Activated effector memory CD4-positive, alpha-beta T cell treated with anti-CD3 and anti-CD28 coated beads, Interleukin-2, amount 50 U/mL, for 16 hours (primary cell): ENCODE data around the gene NGF.
"Not testable (repeated sequence)": the region's sequence is repeated elsewhere in the genome, so short reads cannot be mapped to it uniquely, and the experiment has no call there.

Experiments
- DNase-seq: peaks from one replicate; pipeline ENCODE4 v3.0.0-alpha.2; 2020

The NGF gene

DNA sequence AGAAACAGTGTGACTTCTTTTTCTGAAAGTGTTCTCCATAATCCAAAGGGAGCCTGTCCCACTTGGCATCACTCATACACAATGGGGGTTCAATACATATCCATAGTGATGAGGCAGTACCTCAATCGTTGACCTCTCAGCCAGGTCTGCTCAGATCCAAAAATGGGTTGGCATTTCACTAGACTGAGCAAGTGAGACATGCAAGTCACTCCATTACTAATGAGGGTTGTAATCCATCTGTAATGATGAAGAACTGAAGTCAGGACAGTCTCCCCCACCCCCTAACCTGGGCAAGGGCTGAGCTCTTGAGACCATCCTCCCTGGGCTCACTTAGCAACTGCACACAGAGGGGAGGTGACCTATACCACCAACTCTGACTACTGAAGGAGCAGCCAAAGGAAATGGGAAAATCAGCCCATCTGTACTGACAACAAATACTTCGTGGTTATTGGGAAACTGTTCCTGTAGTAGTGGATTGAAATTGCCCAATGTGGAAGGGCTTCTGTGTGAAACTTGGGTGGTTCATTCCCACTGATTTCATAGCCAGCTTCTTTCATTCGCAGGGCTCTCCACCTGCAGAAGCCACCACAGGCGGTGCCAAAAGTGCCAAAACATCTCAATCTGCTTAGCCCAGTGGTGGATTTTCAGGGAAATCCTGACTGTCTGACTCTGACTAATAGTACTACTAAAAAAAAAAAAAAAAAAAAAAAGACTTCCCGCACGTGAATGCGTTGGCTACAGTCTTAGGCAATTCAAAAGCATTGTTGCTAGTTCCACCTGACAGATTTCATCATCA is 5.0 kb downstream of the NGF start:
- DNase-seq, result no peak

DNA sequence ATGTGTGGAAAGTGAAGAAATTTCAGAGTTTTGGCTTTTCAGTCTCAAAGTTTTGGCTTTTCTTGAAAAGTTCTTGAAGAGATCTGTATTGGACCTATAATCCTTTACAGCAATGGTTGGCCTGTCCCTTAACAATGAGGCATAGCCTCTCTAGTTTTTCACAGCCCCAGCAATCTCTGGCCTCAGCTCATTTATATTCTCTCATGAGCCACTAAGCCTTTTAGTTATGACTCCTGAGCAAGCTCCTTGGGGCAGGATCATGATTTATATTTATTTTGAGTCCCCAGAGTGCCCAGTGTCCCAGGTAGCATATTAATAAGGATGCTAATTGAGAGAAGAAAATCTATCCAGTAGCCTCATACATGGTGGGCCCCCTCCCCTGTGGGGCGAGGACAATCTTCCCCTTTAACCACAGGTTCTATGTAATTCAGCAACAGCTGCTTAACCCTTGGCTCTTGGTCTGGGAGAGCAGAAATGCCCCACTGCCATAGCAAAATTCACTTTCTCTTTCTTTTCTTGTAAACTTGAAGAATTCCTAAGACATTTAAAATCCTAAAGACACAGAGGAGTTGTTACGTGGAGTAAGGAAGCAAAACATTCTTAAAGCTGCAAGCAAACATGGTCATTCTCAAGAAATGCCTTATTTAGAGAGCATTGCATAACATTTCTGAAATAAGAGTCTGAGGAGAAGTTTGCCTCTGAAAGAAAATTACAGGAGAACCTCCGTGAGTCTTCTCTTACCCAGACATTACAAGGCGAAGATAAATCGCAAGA is 6.3 kb downstream of the NGF start:
- no peak for DNase-seq

DNA sequence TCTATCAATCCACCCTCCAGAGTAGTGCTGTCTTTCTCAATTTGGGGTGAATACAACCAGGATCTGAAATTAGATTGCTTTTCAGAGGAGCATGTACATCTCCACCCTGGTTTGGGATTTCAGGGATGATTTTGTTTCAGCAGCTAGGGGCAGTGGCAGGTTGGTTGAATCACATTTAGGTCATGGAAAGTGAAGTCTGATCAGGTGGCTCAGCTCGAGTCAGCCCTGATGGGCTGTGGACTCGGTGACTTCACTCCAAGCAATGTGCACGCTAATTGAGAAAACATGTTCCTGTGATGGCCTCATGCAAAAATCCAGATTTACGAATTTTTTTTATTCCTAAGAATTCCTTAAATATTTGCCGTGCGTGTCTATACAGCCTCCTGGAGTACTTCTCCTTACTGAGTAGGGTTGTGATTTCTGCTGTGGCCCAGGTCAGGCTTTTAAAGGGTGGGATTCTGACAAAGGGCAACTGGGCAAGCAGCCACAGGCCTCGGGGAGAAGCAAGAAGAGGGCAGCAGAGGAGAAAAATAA is 7.5 kb downstream of the NGF start:
- no peak for DNase-seq

DNA sequence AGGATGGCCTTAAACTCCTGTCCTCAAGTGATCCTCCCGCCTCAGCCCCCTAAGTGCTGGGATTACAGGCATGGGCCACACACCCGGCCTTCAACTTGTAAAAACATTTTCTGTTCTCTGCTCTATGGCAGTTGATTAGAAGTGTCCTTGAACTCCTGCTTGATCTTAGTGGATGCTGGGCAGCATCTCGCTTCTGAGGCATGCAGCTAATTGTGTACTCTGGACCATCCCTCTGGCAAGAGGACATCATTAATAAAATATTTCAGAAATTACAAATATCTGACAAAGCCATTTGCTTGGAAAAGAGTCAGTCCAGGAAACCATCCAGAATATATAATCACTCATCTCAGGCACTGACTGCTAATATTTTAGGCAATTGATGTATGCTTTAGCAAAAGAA is 8.1 kb downstream of the NGF start:
- no peak for DNase-seq

DNA sequence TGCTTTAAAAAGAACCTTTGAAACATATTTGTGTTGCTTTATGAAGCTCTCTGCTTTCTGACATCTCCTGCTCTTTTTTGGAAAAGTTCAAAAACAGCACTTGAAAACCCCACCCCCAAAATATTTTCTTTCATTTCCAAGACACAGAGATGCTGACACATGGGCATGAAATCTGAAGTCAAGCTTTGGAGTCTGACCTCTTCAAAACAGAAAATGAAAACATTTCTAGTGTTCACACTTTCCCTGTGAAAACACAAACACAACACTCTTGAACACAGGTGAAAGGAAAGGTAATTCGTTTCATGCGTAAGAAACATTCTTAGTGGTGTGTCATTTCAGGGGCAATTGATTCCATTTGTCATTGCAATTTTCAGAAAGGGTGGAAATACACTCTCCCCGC is 10.8 kb downstream of the NGF start:
- no peak for DNase-seq

DNA sequence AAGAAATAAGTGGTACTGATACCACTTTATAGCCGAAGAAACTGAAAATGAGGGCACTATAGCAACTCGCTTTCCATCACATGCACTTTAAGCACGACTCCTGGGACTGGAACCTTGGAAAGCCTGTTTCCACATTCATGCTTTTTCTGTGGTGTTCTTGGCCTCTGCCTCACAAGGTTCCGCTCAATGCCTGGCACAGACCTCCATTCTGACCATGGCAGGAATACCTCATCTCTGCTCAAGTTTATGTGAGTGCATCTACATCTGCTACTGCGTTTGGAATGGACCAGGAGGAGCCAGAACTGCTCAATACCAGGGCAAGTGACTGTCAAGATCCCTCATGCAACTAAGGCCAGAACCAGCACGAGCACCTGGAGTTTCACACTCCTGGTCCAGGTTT is 11.6 kb downstream of the NGF start:
- DNase-seq, result no peak

DNA sequence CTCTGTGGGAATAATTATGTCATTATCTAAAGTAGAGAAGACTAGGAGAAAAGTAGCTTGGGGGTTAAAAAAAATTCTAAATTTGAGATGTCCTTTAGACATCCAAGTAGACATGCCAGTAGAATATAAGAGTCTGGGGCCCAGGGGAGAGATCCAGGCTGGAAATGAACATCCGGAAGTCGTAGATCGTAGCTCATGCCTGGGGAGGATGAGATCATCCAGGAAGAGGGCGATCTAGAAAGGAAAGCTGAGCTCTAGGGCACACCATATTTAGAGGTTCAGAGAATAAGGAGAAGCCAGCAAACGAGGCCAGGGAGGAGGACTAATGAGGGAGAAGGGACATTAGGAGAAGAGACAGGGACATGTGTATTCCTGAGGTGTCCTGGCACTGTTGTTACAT is 12.2 kb downstream of the NGF start:
- no peak for DNase-seq

DNA sequence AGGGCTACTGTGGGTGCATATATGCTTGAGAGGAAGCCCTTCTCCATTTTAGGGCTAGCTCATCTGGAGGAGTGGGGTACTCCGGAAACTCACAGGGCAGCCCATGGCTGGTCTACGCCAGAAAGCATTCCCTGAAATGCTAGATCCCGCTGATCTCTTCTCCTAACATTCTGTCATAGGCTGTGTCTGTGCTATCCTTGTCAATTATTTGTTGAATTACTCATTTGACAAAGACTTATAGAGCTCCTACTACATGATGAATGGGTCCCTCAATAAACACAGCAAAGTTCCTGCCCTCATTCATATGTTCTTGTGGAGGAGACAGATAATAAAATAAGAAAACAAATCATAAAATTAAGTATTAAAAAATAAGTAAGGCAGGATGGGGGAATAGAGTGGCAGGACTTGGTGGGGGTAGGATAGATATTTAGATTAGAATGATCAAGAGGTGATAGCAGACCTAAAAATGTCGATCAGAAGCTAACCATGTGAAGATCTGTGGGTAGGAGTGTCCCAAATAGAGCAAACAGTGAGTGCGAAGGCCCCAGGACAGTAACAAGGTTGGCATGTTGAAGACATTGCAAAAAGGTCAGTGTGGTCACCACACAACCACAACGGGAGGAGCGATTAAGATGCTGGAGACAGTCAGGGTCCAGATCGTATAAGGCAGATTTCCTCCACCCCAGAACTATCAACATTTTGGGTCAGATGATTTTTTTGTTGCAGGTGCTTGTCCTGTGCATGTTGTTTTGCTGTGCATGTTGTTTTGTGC is 13.2 kb downstream of the NGF start:
- DNase-seq, result no peak

DNA sequence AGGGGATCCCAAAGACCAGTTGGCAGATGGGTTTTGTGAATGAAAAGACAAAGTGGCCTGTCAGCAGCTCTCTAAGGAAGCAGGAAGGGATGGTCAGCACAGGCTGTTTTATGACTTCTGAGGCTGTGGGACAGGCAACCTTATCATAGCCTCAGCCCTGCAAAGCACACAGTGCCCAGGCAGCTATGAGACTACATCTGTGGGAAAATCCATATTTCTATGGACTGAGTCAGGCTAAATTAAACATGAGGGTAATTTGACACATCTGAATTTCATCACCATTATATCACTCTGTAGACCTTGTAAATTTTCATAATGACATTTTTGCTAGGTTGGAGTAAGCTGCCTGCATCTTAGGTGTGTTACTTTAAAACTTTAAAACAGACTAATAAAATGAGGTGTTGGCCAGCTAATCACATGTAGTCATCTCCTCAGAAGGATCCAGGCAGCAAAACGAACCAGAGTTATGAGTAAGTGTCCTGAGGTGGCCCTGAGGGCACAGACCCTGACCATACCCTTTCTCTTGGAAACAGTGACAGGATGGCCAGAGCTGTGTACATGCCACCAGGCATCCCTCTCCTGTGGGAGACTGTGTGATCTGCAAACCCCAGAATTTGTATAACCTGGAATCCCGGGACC is 14.6 kb downstream of the NGF start:
- DNase-seq, result no peak

DNA sequence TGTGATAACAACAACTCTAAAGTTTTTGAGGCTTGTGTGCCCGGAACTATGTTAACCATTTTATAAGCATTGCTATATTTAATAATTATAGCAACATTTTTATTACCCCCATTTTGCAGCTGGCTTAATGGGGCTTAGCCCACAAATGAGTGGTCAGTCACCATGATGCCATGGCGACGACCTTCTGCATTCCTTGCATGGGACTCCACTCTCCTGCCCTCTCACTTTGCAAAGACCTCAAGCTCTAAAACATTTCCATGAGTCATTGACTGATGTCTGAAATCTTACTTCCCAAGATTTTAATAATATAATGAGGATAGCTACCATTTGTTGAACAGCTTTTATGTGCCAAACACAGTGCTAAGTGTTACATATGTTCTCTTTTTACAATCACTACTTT is 15.4 kb downstream of the NGF start:
- DNase-seq, result no peak

DNA sequence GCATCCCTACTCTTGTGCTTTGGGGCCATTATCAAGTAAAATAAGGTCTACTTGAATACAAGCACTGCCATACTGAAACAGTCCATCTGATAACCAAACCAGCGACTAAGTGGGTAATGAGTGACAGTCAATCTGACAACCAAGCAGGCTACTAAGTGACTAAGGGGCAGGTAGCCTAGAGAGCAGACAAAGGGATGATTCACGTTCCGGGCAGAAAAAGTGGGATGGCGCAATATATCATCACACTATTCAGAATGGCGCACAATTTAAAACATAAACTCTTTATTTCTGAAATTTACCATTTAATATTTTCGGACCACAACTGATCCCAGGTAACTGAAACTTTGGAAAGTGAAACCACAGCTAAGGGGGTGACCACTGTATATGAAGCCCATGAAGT is 17.7 kb downstream of the NGF start:
- DNase-seq, result no peak

DNA sequence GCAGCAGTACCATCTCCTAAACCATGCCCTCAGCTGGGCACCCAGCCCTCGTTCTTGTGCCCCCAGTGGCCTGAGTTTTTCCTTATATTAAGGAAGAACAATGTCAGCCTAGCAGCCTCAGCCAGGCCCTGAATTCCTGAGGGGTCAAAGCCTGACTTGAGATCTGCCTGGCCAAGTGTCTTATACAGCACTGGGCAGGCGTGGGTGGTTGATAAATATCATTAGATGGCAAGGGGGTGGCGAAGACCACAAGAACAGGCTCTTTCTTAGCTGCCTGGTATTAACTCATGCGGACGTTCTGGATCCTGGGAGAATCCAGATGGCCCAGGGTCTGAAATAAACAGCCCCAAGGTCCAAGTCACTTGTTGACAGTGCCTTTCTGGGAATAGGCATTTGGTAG is 18.3 kb downstream of the NGF start:
- DNase-seq, result no peak

DNA sequence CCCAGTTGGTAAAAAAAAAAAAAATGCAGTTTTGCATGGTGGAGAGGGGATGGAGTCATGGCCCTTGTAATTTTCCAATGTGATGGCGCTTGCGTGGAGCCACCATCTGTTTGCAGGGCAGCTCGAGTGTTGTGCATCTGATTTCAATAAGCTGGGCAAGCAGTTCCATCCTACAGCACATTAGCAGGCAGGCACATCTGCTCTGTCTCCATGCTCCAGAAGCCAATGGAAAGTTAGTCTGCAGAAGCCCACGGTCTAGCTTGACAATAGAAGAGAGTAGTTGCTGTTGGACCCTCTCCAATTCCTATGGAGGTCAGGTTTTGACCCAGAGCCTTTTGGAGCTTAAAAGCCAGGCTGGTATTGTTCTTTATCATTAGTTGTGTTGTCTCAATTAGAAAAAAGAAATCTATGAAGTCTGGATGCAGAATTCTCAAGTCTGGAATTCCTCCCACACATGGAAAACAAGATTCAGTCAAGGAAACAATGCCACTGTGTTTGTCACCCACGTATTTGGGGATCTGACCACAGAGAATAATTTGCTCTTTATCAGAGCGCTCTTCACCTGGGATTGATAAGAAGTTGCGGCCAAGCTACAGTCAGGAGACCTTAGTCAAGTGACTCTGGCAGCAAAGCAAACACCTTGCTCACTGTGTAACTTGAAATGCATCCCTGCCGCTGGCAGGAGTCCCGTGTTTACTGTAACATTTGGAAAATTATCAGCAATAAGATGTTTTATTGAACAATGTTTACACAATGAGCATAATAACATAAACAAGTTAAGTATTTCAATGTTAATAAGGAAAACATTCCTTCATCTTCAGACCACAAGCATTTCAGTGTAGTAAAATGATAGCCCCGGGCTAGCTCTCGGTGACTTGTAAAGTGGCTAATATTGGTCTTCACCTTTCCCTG is 20.7 kb downstream of the NGF start:
- DNase-seq, result no peak

DNA sequence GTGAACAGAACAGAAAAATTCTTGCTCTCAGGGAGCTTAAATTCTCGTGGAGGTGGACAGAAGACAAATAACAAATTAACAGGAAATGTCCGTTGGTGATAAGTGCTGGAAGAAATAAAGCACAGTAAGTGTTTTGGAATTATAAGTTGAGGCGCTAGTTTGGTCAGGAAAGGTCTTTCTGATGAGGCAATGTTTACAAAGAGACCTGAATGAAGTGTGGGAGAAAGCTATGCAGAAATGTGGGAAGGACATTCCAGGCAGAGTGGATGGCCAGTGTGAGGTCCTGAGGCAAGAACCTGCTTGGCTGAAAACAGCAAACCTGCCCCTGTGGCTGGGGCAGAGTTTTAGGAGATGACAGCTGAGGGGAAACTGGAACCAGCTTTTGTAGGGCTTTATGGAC is 23.3 kb downstream of the NGF start:
- no peak for DNase-seq

DNA sequence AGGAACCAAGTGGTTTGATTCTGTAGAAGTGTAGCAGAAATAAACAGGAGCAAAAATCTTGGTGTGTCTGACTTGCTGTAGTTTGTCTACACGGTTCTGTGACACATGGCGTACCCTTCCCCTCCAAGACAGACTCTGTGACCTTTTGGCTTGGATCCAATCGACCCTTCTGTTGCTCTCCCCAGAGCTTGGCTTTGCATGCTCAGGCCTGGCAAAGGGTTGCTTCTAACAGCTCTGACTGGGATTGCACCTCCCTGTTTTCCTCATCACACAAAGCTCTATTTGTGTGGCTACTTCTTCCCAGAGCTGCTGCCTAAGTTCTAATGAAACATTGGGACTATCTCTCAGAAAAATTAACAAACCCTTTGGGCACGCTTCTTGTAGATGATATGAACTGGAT is 24.0 kb downstream of the NGF start:
- no peak for DNase-seq

DNA sequence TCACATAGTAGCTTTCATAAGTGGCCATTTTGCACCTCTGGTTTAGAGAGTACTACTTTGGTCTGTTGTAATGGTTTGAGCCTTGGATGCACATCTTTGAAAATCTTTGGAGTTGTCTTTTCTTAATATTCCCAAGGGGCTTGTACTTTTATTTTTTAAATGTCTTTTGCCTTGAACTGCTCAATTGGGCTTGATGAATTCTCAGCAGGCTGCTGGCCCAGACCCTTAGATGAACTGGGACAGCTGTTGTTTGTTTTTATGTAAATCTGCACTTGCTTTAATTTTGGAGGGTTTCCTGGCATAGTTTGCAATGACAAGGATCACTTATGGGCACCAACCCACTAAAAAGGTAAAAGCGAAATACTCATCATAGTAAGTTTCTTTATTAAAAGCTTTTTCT is 24.9 kb downstream of the NGF start:
- DNase-seq, result no peak

DNA sequence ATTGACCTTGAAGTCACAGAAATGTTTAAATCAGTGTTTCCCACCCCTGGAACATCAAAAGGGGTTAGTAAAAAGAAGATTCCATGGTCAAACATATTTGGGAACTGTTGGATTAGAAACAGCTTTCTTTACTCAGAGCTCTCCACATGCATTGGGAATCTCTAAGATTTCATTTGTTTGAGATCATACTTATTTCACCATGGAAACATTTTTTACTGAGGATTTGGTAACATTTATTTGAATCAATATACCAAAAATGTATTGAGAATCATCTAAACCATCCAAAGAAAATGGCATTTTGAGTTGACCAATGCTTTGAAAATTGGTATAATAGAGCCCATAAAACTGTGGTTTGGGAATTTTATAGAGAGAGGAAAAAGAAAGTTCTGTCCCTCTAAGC is 25.3 kb downstream of the NGF start:
- DNase-seq, result no peak

DNA sequence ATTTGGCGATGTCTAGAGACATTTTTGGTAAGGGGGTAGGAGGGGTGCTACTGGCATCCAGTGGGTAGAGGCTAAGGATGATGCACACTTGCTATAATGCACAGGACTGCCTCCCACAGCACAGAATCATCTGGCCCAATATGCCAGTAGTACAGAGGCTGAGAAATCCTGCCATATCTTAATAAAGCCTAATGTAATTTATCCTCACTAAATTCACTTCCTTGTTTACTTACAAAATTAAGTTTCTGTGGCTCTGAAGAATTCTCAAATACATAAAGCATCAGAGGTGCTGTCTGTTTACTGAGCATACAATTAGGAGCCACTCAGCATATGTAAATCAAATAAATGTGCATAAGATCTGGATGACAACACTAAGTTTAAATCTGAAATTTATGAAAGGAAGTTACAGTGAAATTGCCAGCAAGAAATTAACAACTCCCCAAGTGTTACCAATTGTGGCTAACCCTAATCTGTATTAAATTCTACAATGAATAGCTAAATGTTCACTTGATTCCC is 26.5 kb downstream of the NGF start:
- no peak for DNase-seq

DNA sequence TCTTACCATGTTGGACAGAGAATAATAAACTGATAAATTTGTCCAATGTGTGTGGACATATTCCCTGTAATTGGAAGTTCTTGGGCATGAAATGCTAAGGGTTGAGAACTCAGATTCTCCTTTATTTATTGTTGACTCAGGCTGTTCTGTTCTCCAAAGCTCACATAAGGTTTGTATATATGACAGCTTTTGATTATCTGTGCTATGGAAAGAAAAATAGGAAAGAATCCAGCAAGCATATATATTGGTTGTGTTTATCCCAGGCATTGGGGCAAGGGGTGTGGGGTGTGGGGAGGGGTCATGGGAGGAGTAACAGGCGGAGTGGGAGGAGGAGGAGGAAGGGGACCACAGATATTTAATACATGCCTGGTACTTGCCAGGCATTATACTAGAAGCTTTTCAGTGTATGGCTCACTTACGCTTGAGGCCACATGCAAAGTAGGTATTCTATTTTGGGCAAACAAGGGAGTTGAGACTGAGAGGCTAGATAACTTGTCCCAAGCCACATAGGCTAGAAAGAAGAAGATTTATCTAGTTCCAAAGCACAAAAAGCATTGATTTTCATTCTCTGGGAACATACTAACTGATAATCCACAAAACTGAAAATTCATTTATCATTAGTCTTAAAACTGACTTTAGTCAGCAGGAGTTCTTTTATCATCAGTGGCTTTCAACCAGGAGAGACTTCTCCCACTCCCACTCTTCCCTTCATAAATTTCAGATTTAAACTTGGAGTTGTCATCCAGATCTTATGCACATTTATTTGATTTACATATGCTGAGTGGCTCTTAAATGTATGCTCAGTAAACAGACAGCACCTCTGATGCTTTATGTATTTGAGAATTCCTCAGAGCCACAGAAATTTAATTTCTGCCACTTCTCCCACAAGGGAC is 27.2 kb downstream of the NGF start:
- no peak for DNase-seq

DNA sequence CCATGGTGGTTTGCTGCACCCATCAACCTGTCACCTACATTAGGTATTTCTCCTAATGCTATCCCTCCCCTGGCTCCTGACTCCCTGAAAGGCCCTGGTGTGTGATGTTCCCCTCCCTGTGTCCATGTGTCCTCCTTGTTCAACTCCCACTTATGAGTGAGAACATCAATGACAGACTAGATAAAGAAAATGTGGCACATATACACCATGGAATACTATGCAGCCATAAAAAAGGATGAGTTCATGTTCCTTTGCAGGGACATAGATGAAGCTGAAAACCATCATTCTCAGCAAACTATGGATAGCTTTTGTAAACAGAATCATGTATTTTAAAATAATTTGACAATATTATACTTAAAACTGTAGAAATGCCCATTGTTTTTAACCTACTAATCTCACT is 28.5 kb downstream of the NGF start:
- DNase-seq, result not testable (repeated sequence)

DNA sequence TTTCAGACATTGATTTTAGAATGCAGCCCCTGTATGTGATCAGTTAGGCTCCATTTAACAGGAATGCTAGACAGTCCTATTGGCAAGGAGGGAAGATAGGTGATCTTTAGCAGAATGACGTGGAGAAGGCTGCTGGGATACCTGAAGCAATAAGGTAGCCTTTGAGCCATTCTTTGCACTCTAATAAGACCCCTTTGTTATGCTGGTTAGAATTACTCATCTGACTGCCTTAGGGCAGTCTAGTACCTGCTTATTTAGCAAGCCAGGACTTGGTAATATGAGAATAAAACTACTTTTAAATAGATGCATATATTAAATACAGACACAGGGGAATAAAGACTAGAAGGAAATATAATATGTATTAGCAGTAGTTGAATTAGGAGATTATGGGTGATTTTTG is 29.1 kb downstream of the NGF start:
- DNase-seq, result no peak
